Uterus (tissue), 4 donors: Measurements from ENCODE around the gene ATRAID. TPM values are rescaled to one million over a fixed set of nuclear protein-coding genes. Genes with fewer than 3 reads are reported as not detected.

Source experiments
- DNase-seq, 2 donors: peaks; one replicate each; pipeline ENCODE4 v3.0.0-alpha.2; 2019 to 2020
- H3K27ac ChIP-seq, 2 donors: fragments of 200-600 bp; sonication (generic); 1 replicate in 1 of 2; 2 replicates in 1 of 2; pipeline ENCODE4 v1.5.1; 2016 to 2018
- H3K27me3 ChIP-seq, 2 donors: fragments of 200-600 bp; sonication (generic); one replicate each; pipeline ENCODE4 v1.5.1; 2018 to 2019; ENCODE audit warnings: control low read depth in 1 of 2
- H3K36me3 ChIP-seq, 2 donors: fragments of 200-600 bp; sonication (generic); one replicate each; pipeline ENCODE4 v1.5.1; 2019; ENCODE audit warnings: control low read depth in 1 of 2
- H3K4me1 ChIP-seq, 2 donors: fragments of 200-600 bp; sonication (generic); one replicate each; pipeline ENCODE4 v1.5.1; 2018 to 2019; ENCODE audit warnings: control low read depth in 1 of 2
- H3K4me3 ChIP-seq, 2 donors: fragments of 200-600 bp; sonication (generic); 1 replicate in 1 of 2; 2 replicates in 1 of 2; pipeline ENCODE4 v1.5.1; 2018 to 2019; ENCODE audit warnings: mild to moderate bottlenecking in 1 of 2
- H3K9me3 ChIP-seq, 2 donors: fragments of 200-600 bp; sonication (generic); one replicate each; pipeline ENCODE4 v1.5.1; 2019; ENCODE audit warnings: control low read depth in 1 of 2
- CTCF ChIP-seq, 4 experiments: fragments of 200-600 bp in 2 of 4; fragments of 450-650 bp in 2 of 4; sonication (generic) in 2 of 4; IDR thresholded peaks; one replicate each; pipeline ENCODE4 v1.5.1; 2016 to 2019; ENCODE audit warnings: antibody characterized with exemption in 4 of 4, mild to moderate bottlenecking in 2 of 4, moderate library complexity in 1 of 4
- POLR2A ChIP-seq, 2 donors: fragments of 450-650 bp; IDR thresholded peaks; one replicate each; pipeline ENCODE4 v1.6.1; 2016; ENCODE audit warnings: antibody characterized with exemption in 2 of 2, mild to moderate bottlenecking in 1 of 2, moderate library complexity in 1 of 2
- intact Hi-C: fragments of 100-400 bp; cut with DNase I; formaldehyde crosslinking; loops from one replicate; pipeline ENCODE4 v1.15.1; 2023; ENCODE audit warnings: low total_unique reads
- total RNA-seq, 4 donors: library from RNA; depleted of rRNA in 3 of 4; stranded (reverse); fragments of >200 nt in 3 of 4; gene quantifications; one replicate each; pipeline versions ENCODE4 v1.1.0 to v1.2.4, GENCODE V29; 2014 to 2023
- donor health status: DM: yes; HTN: yes; CAD: no.

The ATRAID gene
- total RNA-seq, 4 donors from 2014 or later, result 105 to 235 (median 144) TPM

GRCh38 chr2:27220091-27220490 lies 8.2 kb downstream of the ATRAID start:
- DNase-seq, result no peak
- Histone ChIP-seq H3K27ac (no peak overlapping the region), H3K9me3 (no peaks in the 10 kb centered on the region), H3K36me3 (no peaks in the 10 kb centered on the region), H3K27me3 (no peaks in the 10 kb centered on the region), H3K4me1 (no peaks in the 10 kb centered on the region), H3K4me3 (no peak overlapping the region)
- intact Hi-C loops, result no loop called here
- TF ChIP-seq POLR2A (IDR thresholded peaks at IDR 0.05), result no peak
- no peak for TF ChIP-seq CTCF (IDR thresholded peaks at IDR 0.05)

- Histone ChIP-seq H3K9me3 (no peaks in the 10 kb centered on the region), H3K27ac (no peak overlapping the region), H3K4me1 (no peaks in the 10 kb centered on the region), H3K27me3 (no peaks in the 10 kb centered on the region), H3K36me3 (no peaks in the 10 kb centered on the region), H3K4me3 (no peak overlapping the region)
- TF ChIP-seq CTCF (IDR thresholded peaks at IDR 0.05) (no peak), POLR2A (IDR thresholded peaks at IDR 0.05) (no peak)
- intact Hi-C loops, result no loop called here
- DNase-seq, result no peak
Measured at GRCh38 chr2:27221166-27221565, 9.3 kb downstream of the ATRAID start.

GRCh38 chr2:27222407-27222806 lies 10.6 kb downstream of the ATRAID start:
- H3K27me3 ChIP-seq, result no peaks in the 10 kb centered on the region
- no peaks in the 10 kb centered on the region for H3K9me3 ChIP-seq
- H3K27ac ChIP-seq, result no peak overlapping the region
- no peak for TF ChIP-seq POLR2A (IDR thresholded peaks at IDR 0.05)
- no peak for TF ChIP-seq CTCF (IDR thresholded peaks at IDR 0.05)
- no peaks in the 10 kb centered on the region for H3K4me1 ChIP-seq
- H3K4me3 ChIP-seq, result no peak overlapping the region
- intact Hi-C loops, result no loop called here
- peaks cover 0 to 2% of the 10 kb centered on the region in 2 donors for H3K36me3 ChIP-seq
- DNase-seq, result no peak

GRCh38 chr2:27223416-27223815 lies 11.6 kb downstream of the ATRAID start:
- intact Hi-C loops, result no loop called here
- Histone ChIP-seq H3K4me1 (no peaks in the 10 kb centered on the region), H3K4me3 (no peak overlapping the region), H3K36me3 (peaks cover 0 to 2% of the 10 kb centered on the region in 2 donors), H3K27me3 (no peaks in the 10 kb centered on the region), H3K9me3 (no peaks in the 10 kb centered on the region), H3K27ac (no peak overlapping the region)
- TF ChIP-seq POLR2A (IDR thresholded peaks at IDR 0.05) (no peak), CTCF (IDR thresholded peaks at IDR 0.05) (no peak)
- DNase-seq, result no peak

- DNase-seq, result no peak
- Histone ChIP-seq H3K27ac (no peak overlapping the region), H3K27me3 (no peaks in the 10 kb centered on the region), H3K9me3 (no peaks in the 10 kb centered on the region), H3K36me3 (peaks cover 0 to 2% of the 10 kb centered on the region in 2 donors), H3K4me1 (no peaks in the 10 kb centered on the region), H3K4me3 (no peak overlapping the region)
- TF ChIP-seq POLR2A (IDR thresholded peaks at IDR 0.05) (no peak), CTCF (IDR thresholded peaks at IDR 0.05) (no peak)
- intact Hi-C loops, result no loop called here
Measured at GRCh38 chr2:27225526-27225925, 13.7 kb downstream of the ATRAID start.
